Occipital lobe (tissue), 2 donors: ENCODE results near the gene TCHH. TPM values are rescaled to one million over a fixed set of nuclear protein-coding genes. Genes with fewer than 3 reads are reported as not detected.
A peak's percentile ranks its signal among the peaks of the same experiment; 100 is the strongest.
"Not testable (repeated sequence)": the region's sequence is repeated elsewhere in the genome, so short reads cannot be mapped to it uniquely, and the experiment has no call there.

Experiments
- DNase-seq: peaks from one replicate; lab custom pipeline; 2025; lab: John Stamatoyannopoulos, UW
- total RNA-seq: library from RNA; depleted of rRNA; stranded (reverse); fragments of >200 nt; gene quantifications from one replicate; pipeline ENCODE4 v1.2.3, GENCODE V29; 2014

Gene TCHH
- total RNA-seq, 1 donor from 2014 or later = not detected

- DNase-seq = peak; percentile 37
These were observed 3.7 kb downstream of the TCHH start for GRCh38 chr1:152111515-152111968.

DNA sequence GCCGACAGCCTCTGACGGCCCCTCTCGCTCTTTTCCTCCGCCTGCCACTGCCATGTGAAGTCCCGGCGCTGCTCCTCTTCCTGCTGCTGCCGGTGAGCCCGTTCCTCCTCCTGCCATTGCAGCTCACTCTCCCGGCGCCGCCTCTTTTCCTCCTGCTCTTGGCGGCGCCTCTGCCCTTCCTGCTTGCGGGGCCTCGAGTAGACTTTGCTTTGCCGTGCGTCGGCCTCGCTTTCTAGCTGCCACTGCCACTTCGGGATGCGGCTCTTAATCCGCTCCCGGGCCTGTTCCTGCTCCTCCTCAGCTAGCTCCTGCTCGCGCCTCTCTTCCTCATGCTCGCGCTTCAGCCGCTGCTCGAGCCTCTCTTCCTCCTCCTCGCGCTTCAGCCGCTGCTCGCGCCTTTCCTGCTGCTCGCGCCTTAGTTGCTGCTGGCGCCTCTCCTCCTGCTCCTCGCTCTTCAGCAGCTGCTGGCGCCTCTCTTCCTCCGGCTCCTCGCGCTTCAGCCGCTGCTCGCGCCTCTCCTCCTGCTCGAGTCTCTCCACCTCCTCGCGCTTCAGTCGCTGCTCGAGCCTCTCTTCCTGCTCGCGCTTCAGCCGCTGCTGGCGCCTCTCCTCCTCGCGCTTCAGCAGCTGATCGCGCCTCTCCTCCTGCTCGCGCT lies 4.3 kb downstream of the TCHH start:
- peak; percentile 34 for DNase-seq

- no peak for DNase-seq
These were observed 4.8 kb downstream of the TCHH start for GRCh38 chr1:152110365-152110859.

DNA sequence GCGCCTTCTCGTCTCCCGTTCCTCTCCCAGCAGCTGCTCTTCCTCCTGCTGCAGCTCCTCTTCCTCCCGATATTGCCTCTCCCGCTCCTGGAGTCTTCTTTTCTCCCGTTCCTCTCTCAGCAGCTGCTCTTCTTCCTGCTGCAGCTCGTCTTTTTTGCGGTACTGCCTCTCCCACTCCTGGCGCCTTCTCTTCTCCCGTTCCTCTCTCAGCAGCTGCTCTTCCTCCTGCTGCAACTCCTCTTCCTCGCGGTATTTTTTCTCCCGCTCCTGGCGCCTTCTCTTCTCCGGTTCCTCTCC lies 5.3 kb downstream of the TCHH start:
- no peak for DNase-seq

- DNase-seq = no peak
These were observed 5.8 kb downstream of the TCHH start for GRCh38 chr1:152109231-152109997.

GRCh38 chr1:152108882-152109222 lies 6.4 kb downstream of the TCHH start:
- no peak for DNase-seq

GRCh38 chr1:152107984-152108881 lies 7.0 kb downstream of the TCHH start:
- DNase-seq = no peak

DNA sequence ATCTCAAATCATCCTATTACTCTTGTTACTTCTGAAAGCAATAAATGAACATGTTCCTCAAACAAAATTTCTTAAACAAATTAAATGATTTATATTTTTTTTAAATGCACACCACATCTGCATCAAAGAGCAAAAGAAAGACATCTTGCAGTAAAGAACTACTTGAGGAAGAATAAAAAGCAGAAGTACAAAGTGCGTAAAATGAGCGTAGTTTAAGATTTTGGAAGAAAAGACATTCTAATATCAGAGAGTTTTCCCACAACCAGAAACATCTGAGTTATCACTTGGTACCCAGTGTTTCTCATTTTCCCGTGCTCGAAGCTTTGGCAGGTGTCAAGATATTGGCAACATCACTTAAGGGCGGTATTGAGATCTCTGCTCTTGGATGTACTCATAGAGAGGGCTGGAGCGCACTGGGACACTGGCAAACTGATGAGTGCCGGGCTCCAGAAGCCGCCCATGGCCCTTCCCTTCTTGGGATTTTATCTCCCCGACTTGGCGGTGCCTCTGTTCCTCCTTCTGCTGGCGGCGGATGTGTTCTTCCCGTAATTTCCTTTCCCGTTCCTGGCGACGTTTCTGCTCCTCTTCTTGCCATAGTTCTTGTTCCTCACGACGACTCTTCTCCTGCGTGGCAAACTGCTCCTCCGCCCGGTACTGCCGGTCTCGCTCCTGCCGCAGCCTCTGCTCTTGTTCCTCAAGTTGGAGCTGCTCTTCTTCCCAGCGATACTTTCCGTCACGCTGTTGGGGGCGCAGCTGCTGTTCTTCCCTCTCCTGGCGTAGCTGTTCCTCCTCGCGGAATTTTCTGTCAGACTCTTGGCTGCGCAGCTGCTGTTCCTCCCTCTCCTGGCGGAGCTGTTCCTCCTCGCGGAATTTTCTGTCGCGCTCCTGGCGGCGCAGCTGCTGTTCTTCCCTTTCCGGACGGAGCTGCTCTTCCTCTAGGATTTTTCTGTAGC lies 7.9 kb downstream of the TCHH start:
- DNase-seq = no peak

DNA sequence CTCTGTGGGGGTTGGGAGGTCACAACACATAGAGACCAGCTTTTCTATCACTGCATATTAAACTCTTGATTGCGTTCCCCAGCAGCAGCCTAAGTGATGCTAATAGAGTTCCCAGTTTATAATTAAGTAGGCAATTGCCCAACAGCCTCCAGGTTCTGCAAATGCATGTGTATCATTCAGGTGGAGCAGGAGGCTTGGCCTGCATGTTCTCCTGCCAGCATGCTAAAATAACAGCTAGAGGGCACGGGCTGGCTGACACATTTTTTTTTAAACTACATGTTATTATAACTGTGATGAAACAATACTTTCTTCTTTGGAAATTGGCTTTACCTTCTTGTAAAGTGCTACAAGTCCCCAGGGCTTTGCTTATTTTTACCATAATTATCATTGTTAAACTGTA lies 10.4 kb downstream of the TCHH start:
- no peak for DNase-seq

DNA sequence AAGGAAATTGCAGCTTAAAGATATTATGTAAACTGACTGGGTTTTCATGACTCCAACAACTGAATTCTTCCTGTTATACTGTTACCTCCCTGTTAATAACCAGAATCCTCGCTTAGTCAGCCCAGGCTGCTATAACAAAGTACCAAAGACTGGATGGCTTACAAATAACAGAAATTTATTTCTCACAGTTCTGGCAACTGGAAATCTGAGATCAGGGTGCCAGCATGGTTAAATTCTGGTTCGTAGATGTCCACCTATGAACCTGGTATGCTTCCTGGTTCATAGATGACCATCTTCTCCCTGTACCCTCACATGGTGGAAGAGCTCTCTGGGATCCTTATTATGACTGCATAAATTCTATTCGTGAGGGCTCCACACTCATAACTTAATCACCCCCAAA lies 18.3 kb downstream of the TCHH start:
- DNase-seq = no peak

- DNase-seq = no peak
These were observed 26.1 kb downstream of the TCHH start, which contains the start of gene TCHHL1 for GRCh38 chr1:152089014-152089674. Gene TCHHL1, minus strand, starts transcription at chr1:152089064. Its CDS starts 921 bp downstream, at chr1:152088143.

- no peak for DNase-seq
These were observed 28.5 kb downstream of the TCHH start for GRCh38 chr1:152086760-152087159.

DNA sequence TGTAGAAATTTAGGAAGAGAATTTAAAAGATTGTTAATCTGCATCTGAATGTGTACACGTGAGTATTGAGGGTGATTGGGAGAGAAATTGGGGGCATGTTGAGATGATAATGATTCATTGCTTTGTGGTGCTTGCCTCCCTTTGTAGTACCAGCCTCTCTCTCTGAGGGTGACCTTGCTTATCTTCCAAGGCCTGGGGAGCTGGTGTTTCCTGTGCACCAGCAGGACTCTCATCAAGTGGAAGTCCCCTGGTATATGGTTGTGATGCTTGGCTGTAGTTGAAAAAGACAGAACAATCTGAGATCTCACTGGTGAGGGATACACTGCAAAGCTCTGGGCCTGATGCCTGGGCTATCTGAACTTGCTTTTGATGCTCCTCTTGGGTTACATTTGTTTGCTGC lies 30.4 kb downstream of the TCHH start:
- DNase-seq = no peak

DNA sequence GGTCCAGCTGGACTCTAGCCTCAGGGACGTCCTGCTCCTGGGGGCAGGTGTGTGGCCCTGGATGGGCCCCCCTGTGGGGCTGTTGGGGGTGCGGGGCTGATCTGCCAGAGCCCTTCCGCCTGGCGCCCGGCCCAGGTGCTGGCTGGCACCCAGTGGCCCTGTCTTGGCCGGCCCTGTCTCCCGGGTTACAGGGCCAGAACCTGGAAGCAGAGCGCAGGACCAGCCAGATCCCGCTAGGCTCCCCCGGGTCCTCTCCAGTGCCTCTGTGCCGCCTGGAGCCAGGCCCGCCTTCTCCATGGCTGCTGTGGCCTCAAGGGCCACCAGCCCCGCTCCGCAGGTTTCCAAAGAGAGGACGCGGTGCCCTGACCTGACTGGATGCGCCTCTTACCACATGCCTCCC lies 34.2 kb downstream of the TCHH start:
- not testable (repeated sequence) for DNase-seq

DNA sequence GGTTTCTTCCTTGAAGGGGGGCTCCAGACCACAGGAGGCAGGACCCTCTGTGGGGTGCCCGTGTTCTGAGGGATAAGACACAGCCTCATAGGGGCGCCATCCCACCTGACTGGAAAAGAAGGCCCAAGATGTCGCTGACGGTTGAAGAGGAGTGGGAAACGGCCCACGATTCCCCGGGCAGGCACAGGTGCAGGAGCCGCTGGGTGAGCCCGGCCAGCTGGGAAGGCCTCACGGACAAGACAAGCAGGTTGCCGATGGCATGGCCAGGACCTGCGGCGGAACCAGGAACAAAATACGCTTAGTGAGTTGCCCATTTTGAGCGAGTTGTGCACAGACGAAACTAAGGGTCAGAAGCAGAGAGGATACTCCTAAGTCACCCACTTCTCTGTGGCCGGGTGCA lies 34.8 kb downstream of the TCHH start:
- not testable (repeated sequence) for DNase-seq

DNA sequence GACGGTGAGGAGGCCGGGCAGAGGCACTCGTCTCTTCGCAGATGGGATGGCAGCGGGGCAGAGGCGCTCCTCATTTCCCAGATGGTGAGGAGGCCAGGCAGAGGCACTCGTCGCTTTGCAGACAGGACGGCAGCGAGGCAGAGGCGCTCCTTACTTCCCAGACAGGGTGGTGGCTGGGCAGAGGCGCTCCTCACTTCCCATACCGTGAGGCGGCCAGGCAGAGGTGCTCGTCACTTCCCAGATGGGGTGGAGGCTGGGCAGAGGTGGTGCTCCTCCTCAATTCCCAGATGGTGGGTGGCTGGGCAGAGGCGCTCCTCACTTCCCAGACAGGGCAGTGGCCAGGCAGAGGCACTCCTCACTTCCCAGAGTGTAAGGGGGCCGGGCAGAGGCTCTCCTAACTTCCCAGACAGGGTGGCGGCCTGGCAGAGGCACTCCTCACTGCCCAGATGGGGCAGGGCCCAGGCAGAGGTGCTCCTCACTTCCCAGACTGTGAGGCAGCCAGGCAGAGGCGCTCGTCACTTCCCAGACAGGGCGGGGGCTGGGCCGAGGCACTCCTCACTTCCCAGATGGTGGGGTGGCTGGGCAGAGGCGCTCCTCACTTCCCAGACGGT lies 36.3 kb downstream of the TCHH start:
- no peak for DNase-seq

DNA sequence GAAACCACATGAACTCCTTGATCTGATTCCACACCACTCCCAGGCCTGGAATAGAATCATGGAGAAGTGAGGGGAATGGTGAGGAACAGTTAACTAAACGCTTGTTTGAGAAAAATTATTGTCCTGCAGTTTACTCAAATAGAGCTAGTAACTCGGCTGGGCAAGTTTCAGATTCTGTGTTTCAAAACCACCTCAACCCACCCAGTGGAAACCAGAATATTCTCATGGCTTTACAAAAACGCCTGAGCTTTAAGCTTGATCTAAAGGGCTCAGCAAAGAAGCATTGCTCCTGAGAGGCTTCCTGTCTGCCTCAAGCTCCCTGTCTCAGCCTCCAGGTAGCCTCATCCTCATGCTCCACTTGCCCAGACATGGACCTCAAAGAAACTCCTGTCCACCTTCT lies 42.9 kb downstream of the TCHH start:
- no peak for DNase-seq

DNA sequence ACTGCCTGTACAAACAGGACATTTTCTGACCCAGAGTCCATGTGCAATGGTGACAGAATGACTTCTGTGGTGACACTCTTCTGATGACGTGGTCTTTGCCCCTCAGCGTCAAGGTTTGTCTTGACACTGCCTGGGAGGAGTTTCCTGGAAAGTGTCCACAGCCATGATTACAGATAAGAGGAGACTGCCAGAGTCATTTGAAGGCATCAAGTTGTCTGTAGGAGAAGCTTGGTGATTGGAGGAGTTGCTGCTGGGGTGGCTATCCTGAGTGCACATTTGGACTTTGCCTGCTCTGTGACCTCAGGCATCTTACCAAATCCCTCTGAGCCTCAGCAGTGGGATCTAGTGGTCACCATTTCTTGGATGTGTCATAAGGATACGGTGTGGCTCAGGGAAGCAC lies 44.1 kb downstream of the TCHH start:
- DNase-seq = no peak

DNA sequence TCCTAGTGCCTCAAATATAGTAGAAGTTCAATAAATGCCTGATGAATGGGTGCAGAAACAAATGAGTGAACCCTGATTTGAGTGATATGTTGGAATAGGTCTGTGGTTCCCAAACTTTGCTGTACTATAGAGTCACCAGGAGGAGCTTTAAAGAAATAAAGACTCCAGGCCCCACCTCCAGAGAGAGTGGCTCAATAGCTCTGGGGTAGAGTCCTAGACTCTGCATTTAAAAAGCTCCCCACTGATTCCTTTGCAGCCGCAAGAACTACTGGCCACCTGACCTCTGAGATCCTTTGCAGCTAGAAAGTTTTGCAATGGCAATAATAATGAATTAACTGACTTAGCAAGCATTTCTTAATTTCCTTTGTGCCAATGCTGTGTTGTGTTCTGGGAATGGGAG lies 47.3 kb downstream of the TCHH start:
- DNase-seq = no peak

GRCh38 chr1:152067150-152067549 lies 48.1 kb downstream of the TCHH start:
- no peak for DNase-seq
